Peyer's patch (tissue), 4 donors: ENCODE measurements around the gene RINL.

ENCODE experiments used
- CTCF ChIP-seq, 6 experiments: fragments of 450-650 bp in 4 of 6; fragments of 200-600 bp in 2 of 6; sonication (generic) in 1 of 6; IDR thresholded peaks; one replicate each; pipeline ENCODE4 v1.5.1; 2017 to 2019; ENCODE audit warnings: antibody characterized with exemption in 6 of 6, mild to moderate bottlenecking in 3 of 6, moderate library complexity in 1 of 6
- POLR2A ChIP-seq, 2 donors: fragments of 450-650 bp; IDR thresholded peaks; one replicate each; pipeline ENCODE4 v1.5.1; 2017; ENCODE audit warnings: antibody characterized with exemption in 2 of 2, mild to moderate bottlenecking in 2 of 2, moderate library complexity in 2 of 2

GRCh38 chr19:38867171-38867780, 10.8 kb downstream of the RINL start:
- TF ChIP-seq CTCF (IDR thresholded peaks at IDR 0.05), result no peak
- no peak for TF ChIP-seq POLR2A (IDR thresholded peaks at IDR 0.05)
